22Rv1 (cell line): ENCODE measurements around the gene SPATA45.

Experiments used
- H3K27ac ChIP-seq: fragments of 450-650 bp; 2 replicates; pipeline ENCODE4 v1.5.1; 2017
- ZFX ChIP-seq: fragments of 450-650 bp; IDR thresholded peaks from 2 replicates; pipeline ENCODE4 v1.6.1; 2017; ENCODE audit warnings: antibody characterized with exemption, borderline replicate concordance
- TF ChIP-seq, protein P1 (sequence below): fragments of 450-650 bp; IDR thresholded peaks from 2 replicates; pipeline ENCODE4 v1.5.1; 2017; ENCODE audit warnings: mild to moderate bottlenecking

The SPATA45 gene

GRCh38 chr1:212847549-212847948, at the start of gene SPATA45:
SPATA45 (minus strand) TSS chr1:212847649; CDS start chr1:212836149, 11,500 bp downstream.
- TF ChIP-seq ZFX = no peak
- TF ChIP-seq, protein P1, sequence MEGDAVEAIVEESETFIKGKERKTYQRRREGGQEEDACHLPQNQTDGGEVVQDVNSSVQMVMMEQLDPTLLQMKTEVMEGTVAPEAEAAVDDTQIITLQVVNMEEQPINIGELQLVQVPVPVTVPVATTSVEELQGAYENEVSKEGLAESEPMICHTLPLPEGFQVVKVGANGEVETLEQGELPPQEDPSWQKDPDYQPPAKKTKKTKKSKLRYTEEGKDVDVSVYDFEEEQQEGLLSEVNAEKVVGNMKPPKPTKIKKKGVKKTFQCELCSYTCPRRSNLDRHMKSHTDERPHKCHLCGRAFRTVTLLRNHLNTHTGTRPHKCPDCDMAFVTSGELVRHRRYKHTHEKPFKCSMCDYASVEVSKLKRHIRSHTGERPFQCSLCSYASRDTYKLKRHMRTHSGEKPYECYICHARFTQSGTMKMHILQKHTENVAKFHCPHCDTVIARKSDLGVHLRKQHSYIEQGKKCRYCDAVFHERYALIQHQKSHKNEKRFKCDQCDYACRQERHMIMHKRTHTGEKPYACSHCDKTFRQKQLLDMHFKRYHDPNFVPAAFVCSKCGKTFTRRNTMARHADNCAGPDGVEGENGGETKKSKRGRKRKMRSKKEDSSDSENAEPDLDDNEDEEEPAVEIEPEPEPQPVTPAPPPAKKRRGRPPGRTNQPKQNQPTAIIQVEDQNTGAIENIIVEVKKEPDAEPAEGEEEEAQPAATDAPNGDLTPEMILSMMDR = no peak

GRCh38 chr1:212892108-212892507, 44.7 kb upstream of the SPATA45 start:
- TF ChIP-seq ZFX = no peak
- TF ChIP-seq, protein P1 = no peak
- H3K27ac ChIP-seq = no peak overlapping the region

More at GRCh38 chr1:212847549-212847948, at the start of gene SPATA45:
- no peak within 1 kb of the TSS for H3K27ac ChIP-seq

- no peak for TF ChIP-seq ZFX
- TF ChIP-seq, protein P1 = no peak
- no peak overlapping the region for H3K27ac ChIP-seq
Observed at GRCh38 chr1:212884592-212884991, 37.1 kb upstream of the SPATA45 start.

- TF ChIP-seq, protein P1 = no peak
- TF ChIP-seq ZFX = no peak
- H3K27ac ChIP-seq = no peak overlapping the region
Observed at GRCh38 chr1:212879947-212880690, 32.7 kb upstream of the SPATA45 start.

GRCh38 chr1:212878418-212878817, 31.0 kb upstream of the SPATA45 start:
- no peak overlapping the region for H3K27ac ChIP-seq
- TF ChIP-seq ZFX = no peak
- TF ChIP-seq, protein P1 = no peak

- no peak overlapping the region for H3K27ac ChIP-seq
- TF ChIP-seq, protein P1 = no peak
- no peak for TF ChIP-seq ZFX
Observed at GRCh38 chr1:212873518-212873917, 26.1 kb upstream of the SPATA45 start.

DNA sequence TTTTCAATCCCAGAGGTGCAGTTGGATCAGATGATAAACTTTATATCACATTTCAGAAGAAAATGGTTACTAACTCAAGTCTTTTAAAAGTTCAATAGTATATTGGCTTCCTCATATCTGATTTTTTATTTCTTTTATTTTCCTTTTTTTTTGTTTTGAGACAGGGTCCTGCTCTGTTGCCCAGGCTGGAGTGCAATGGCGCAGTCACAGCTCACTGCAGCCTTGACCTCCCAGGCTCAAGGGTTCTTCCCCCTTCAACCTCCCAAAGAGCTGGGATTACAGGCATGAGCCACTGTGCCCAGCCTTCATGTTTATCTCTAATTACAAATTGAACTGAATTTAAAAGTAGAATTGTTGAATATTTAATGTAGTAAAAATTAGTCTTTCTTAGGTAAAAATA, 24.5 kb upstream of the SPATA45 start:
- TF ChIP-seq ZFX = no peak
- TF ChIP-seq, protein P1 = no peak
- H3K27ac ChIP-seq = no peak overlapping the region
